Panc1 (cell line): ENCODE data around the gene C20orf204. TPM values are rescaled to one million over a fixed set of nuclear protein-coding genes. Genes with fewer than 3 reads are reported as not detected.

Experiments
- ATAC-seq: fragments of 200-7000 bp; cut with Tn5 transposase; 2 replicates; pipeline ENCODE4 v1.9.1; 2020; ENCODE audit warnings: mild to moderate bottlenecking, moderate library complexity
- BruUV-seq: library from RNA; stranded (reverse); fragments of 400-500 nt; replicated peaks from 2 replicates; lab custom pipeline; 2021; lab: Mats Ljungman, UMichigan
- CTCF ChIA-PET: fragments of 300-600 bp; sonication (Branson Sonifier 250); formaldehyde crosslinking; loops from one replicate; lab custom pipeline; 2022; ENCODE audit warnings: antibody characterized with exemption; lab: Charles Lee
- POLR2A ChIA-PET: fragments of 300-600 bp; sonication (Branson Sonifier 250); formaldehyde crosslinking; loops from one replicate; lab custom pipeline; 2022; ENCODE audit warnings: antibody characterized with exemption; lab: Charles Lee
- DNase-seq: peaks from one replicate; pipeline ENCODE4 v3.0.0-alpha.2; 2010; ENCODE audit warnings: low read depth, low spot score
- H3K27ac ChIP-seq: 2 replicates; pipeline ENCODE4 v1.5.1; 2011; ENCODE audit warnings: mild to moderate bottlenecking, low read length, inconsistent platforms
- H3K27me3 ChIP-seq: fragments of 200-500 bp; sonication (Bioruptor generic); 2 replicates; pipeline ENCODE4 v1.6.0; 2014; ENCODE audit warnings: low read length, inconsistent platforms; ENCODE audit not compliant: control insufficient read depth, insufficient read depth
- H3K36me3 ChIP-seq: fragments of 200-500 bp; sonication (Bioruptor generic); 2 replicates; pipeline ENCODE4 v1.5.1; 2014; ENCODE audit warnings: inconsistent platforms, mild to moderate bottlenecking, low read length, moderate library complexity; ENCODE audit not compliant: control insufficient read depth, insufficient read depth
- H3K4me1 ChIP-seq: 2 replicates; pipeline ENCODE4 v1.5.1; 2011; ENCODE audit warnings: inconsistent platforms, mild to moderate bottlenecking, low read length, moderate library complexity; ENCODE audit not compliant: control insufficient read depth, insufficient read depth
- H3K4me3 ChIP-seq, 2 experiments: 2 replicates each; pipeline ENCODE4 v1.5.1; 2011 to 2012; ENCODE audit warnings: low read depth in 2 of 2, low read length in 2 of 2, mild to moderate bottlenecking in 2 of 2, inconsistent platforms in 1 of 2, moderate library complexity in 1 of 2
- H3K9me3 ChIP-seq: fragments of 200-500 bp; sonication (Bioruptor generic); 2 replicates; pipeline ENCODE4 v1.5.1; 2014; ENCODE audit warnings: low read depth, mild to moderate bottlenecking, inconsistent platforms, low read length, moderate library complexity; ENCODE audit not compliant: control insufficient read depth, insufficient read depth
- POLR2AphosphoS5 ChIP-seq: IDR thresholded peaks from 2 replicates; pipeline ENCODE4 v1.6.1; 2012; ENCODE audit warnings: mild to moderate bottlenecking, low read depth, low read length, moderate library complexity
- SIN3A ChIP-seq: IDR thresholded peaks from 2 replicates; pipeline ENCODE4 v1.6.1; 2012; ENCODE audit warnings: low read depth, mild to moderate bottlenecking, low read length, moderate library complexity, borderline replicate concordance; ENCODE audit not compliant: insufficient read depth
- TCF7L2 ChIP-seq: IDR thresholded peaks from 2 replicates; pipeline ENCODE4 v1.6.1; 2011; ENCODE audit warnings: mild to moderate bottlenecking, low read depth, low read length, inconsistent platforms
- in situ Hi-C: cut with HindIII; loops from 2 replicates; pipeline ENCODE4 v1.10.0; 2016; ENCODE audit warnings: low sequenced_read_pairs, low pct_unique_long_range_greater_than_20kb
- intact Hi-C: fragments of 100-400 bp; cut with micrococcal nuclease; formaldehyde crosslinking; loops from one replicate; pipeline ENCODE4 v1.10.0; 2022; ENCODE audit not compliant: unreplicated experiment
- total RNA-seq: library from RNA; stranded (reverse); gene quantifications from one replicate; pipeline ENCODE4 v1.2.1, GENCODE V29; 2021; ENCODE audit not compliant: unreplicated experiment
- TF ChIP-seq, protein P1 (sequence below): fragments of 450-650 bp; IDR thresholded peaks from 2 replicates; pipeline ENCODE4 v1.5.1; 2017; ENCODE audit warnings: mild to moderate bottlenecking
- TF ChIP-seq, protein P2 (sequence below), 2 experiments: IDR thresholded peaks; 2 replicates each; pipeline ENCODE4 v1.6.1; 2011 to 2012; ENCODE audit warnings: low read depth in 2 of 2, control low read depth in 1 of 2, low read length in 1 of 2, mild to moderate bottlenecking in 1 of 2, moderate library complexity in 1 of 2; ENCODE audit not compliant: insufficient read depth in 1 of 2

C20orf204 gene
- total RNA-seq, 1 experiment from 2014 or later, result 1.9 TPM

DNA sequence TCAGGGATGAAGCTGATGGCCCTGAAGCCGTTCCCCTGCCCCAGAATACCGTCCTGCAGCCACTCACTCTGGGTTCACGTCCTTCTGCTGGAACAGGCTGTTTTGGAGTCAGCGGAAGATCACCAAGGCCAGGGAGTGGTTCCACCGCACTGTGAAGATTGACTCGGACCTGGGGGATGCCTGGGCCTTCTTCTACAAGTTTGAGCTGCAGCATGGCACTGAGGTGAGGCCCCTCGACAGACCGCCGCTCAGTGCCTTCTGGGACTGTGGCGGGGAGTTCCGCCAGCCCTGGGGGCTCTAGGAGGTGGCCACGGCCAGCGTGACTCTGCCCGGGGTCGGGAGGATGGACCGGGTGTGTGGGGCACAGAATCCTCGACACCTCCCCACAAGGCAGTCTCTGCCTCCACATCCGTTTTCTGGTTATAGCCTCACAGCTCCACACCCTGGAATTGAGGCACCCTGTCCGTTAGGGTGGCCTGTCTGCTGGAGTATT, 4.1 kb upstream of the C20orf204 start:
- TF ChIP-seq, protein P1, sequence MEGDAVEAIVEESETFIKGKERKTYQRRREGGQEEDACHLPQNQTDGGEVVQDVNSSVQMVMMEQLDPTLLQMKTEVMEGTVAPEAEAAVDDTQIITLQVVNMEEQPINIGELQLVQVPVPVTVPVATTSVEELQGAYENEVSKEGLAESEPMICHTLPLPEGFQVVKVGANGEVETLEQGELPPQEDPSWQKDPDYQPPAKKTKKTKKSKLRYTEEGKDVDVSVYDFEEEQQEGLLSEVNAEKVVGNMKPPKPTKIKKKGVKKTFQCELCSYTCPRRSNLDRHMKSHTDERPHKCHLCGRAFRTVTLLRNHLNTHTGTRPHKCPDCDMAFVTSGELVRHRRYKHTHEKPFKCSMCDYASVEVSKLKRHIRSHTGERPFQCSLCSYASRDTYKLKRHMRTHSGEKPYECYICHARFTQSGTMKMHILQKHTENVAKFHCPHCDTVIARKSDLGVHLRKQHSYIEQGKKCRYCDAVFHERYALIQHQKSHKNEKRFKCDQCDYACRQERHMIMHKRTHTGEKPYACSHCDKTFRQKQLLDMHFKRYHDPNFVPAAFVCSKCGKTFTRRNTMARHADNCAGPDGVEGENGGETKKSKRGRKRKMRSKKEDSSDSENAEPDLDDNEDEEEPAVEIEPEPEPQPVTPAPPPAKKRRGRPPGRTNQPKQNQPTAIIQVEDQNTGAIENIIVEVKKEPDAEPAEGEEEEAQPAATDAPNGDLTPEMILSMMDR, result no peak
- no peak for TF ChIP-seq POLR2AphosphoS5
- TF ChIP-seq, protein P2, sequence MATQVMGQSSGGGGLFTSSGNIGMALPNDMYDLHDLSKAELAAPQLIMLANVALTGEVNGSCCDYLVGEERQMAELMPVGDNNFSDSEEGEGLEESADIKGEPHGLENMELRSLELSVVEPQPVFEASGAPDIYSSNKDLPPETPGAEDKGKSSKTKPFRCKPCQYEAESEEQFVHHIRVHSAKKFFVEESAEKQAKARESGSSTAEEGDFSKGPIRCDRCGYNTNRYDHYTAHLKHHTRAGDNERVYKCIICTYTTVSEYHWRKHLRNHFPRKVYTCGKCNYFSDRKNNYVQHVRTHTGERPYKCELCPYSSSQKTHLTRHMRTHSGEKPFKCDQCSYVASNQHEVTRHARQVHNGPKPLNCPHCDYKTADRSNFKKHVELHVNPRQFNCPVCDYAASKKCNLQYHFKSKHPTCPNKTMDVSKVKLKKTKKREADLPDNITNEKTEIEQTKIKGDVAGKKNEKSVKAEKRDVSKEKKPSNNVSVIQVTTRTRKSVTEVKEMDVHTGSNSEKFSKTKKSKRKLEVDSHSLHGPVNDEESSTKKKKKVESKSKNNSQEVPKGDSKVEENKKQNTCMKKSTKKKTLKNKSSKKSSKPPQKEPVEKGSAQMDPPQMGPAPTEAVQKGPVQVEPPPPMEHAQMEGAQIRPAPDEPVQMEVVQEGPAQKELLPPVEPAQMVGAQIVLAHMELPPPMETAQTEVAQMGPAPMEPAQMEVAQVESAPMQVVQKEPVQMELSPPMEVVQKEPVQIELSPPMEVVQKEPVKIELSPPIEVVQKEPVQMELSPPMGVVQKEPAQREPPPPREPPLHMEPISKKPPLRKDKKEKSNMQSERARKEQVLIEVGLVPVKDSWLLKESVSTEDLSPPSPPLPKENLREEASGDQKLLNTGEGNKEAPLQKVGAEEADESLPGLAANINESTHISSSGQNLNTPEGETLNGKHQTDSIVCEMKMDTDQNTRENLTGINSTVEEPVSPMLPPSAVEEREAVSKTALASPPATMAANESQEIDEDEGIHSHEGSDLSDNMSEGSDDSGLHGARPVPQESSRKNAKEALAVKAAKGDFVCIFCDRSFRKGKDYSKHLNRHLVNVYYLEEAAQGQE (IDR thresholded peaks at IDR 0.05; ENCODE audit: insufficient read depth in 1 of 2, low read depth in 2 of 2, low read length in 1 of 2), result no peak
- no peak for TF ChIP-seq SIN3A
- TF ChIP-seq TCF7L2, result no peak
- Histone ChIP-seq H3K4me3 (no peak overlapping the region), H3K9me3 (no peaks in the 10 kb centered on the region), H3K27me3 (no peaks in the 10 kb centered on the region), H3K27ac (no peak overlapping the region), H3K36me3 (peaks cover 8% of the 10 kb centered on the region), H3K4me1 (peaks cover 23% of the 10 kb centered on the region)
- TSS peak; percentile 56 for BruUV-seq
- intact Hi-C loops, result no loop called here
- ATAC-seq (no peak), DNase-seq (no peak)
- in situ Hi-C loops, result no loop called here
- CTCF ChIA-PET, result interaction anchor here (0.7 kb wide), 1 partner anchor 52 kb away, joined by 4 read pairs; no protein-coding TSS in a partner anchor
- POLR2A ChIA-PET, result no interaction called here

DNA sequence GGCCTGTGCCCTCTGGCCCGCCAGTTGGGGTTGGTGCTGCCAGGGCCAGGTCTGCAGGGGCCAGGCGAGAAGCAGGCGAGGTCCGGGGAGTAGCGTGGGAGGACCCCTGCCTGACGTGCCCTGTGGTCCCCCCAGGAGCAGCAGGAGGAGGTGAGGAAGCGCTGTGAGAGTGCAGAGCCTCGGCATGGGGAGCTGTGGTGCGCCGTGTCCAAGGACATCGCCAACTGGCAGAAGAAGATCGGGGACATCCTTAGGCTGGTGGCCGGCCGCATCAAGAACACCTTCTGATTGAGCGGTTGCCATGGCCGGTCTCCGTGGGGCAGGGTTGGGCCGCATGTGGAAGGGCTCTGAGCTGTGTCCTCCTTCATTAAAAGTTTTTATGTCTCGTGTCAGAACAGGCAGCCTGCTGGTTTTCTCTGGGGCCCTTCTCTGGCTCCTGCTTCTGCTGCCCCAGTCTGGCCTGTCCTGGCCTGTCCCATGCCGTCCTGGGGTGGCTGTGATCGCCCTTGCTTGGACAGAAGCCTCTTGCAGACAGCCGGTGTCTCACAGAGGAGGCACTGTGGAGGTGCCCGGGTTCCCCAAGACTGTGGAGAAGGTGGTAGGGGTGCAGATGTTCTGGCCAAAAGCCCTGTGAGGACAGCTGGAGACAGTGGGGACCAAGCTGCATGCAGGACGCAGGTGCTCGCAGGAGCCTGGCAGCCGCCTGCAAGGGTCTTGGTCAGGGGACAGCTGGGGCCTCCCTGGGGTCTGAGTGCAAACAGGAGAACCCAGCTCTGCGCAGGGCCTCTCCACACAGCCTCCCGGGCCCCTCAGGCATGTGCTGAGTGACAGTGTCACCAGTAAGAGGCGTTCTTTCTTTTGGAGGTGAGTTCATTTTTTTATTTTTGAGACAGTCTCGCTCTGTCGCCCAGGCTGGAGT, 3.0 kb upstream of the C20orf204 start:
- ChIA-PET POLR2A (no interaction called here), CTCF (interaction anchor here (0.6 kb wide), 1 partner anchor 167 kb away, joined by 6 read pairs; no protein-coding TSS in a partner anchor)
- H3K9me3 ChIP-seq, result no peaks in the 10 kb centered on the region
- DNase-seq, result no peak
- BruUV-seq, result no TSS peak
- peaks cover 26% of the 10 kb centered on the region for H3K4me1 ChIP-seq
- ATAC-seq, result no peak
- TF ChIP-seq, protein P1, result no peak
- TF ChIP-seq POLR2AphosphoS5 (no peak; the same call in 1 of the 2 replicates), SIN3A (no peak), TCF7L2 (no peak)
- TF ChIP-seq, protein P2 (IDR thresholded peaks at IDR 0.05; ENCODE audit: insufficient read depth in 1 of 2, low read depth in 2 of 2, low read length in 1 of 2), result no peak
- H3K27ac ChIP-seq, result no peak overlapping the region
- intact Hi-C loops, result no loop called here
- 0 out of 2 replicates have a peak, but pooled peaks cover 2% of the 10 kb centered on the region for H3K36me3 ChIP-seq
- H3K27me3 ChIP-seq, result no peaks in the 10 kb centered on the region
- no peak overlapping the region for H3K4me3 ChIP-seq
- in situ Hi-C loops, result no loop called here
